Small intestine (tissue), 7 donors: ENCODE data around the gene GALNT10. TPM values are rescaled to one million over a fixed set of nuclear protein-coding genes. Genes with fewer than 3 reads are reported as not detected.

Source experiments
- DNase-seq, 2 donors: peaks; one replicate each; pipeline versions ENCODE4 v3.0.0 to v3.0.0-alpha.2; 2013
- FAIRE-seq: peaks from 2 replicates; lab custom pipeline; 2012; peaks lifted over from hg19 to GRCh38; lab: Jason Lieb, UNC
- H3K27ac ChIP-seq, 3 donors: one replicate each; pipeline ENCODE4 v1.5.1; 2013; ENCODE audit warnings: low read length in 2 of 3, mild to moderate bottlenecking in 2 of 3, control low read depth in 1 of 3, inconsistent platforms in 1 of 3, low read depth in 1 of 3, moderate library complexity in 1 of 3
- H3K27me3 ChIP-seq, 3 donors: one replicate each; pipeline ENCODE4 v1.6.1; 2013; ENCODE audit warnings: low read length in 3 of 3, inconsistent platforms in 1 of 3; ENCODE audit not compliant: control insufficient read depth in 3 of 3, insufficient read depth in 3 of 3
- H3K36me3 ChIP-seq, 3 donors: one replicate each; pipeline ENCODE4 v1.6.1; 2013; ENCODE audit warnings: low read length in 3 of 3, inconsistent platforms in 1 of 3, low read depth in 1 of 3, mild to moderate bottlenecking in 1 of 3, moderate library complexity in 1 of 3; ENCODE audit not compliant: control insufficient read depth in 3 of 3, insufficient read depth in 2 of 3
- H3K4me1 ChIP-seq, 3 donors: one replicate each; pipeline ENCODE4 v1.6.1; 2013; ENCODE audit warnings: low read length in 2 of 3, inconsistent platforms in 1 of 3, low read depth in 1 of 3, mild to moderate bottlenecking in 1 of 3, moderate library complexity in 1 of 3; ENCODE audit not compliant: control insufficient read depth in 3 of 3, insufficient read depth in 2 of 3
- H3K4me3 ChIP-seq, 3 donors: one replicate each; pipeline ENCODE4 v1.5.1; 2013; ENCODE audit warnings: low read length in 3 of 3, control low read depth in 1 of 3, inconsistent platforms in 1 of 3, low read depth in 1 of 3, mild to moderate bottlenecking in 1 of 3, moderate library complexity in 1 of 3
- H3K9me3 ChIP-seq, 2 donors: one replicate each; pipeline ENCODE4 v1.6.1; 2013; ENCODE audit warnings: low read depth in 1 of 2, low read length in 1 of 2; ENCODE audit not compliant: control insufficient read depth in 2 of 2, insufficient read depth in 1 of 2
- WGBS, 3 donors: extraction: QIAGEN DNeasy Blood & Tissue Kit; methylation state at CpG; one replicate each; pipeline ENCODE4 v1.1.7; 2013; 5-methylcytosine and 5-hydroxymethylcytosine counted together
- polyA plus RNA-seq, 4 donors: library from polyadenylated mRNA; stranded (reverse) in 3 of 4; unstranded in 1 of 4; fragments of 200-250 nt in 3 of 4; fragments of 120-200 nt in 1 of 4; gene quantifications; one replicate each; pipeline versions ENCODE4 v1.2.1 to v1.2.3, GENCODE V29; 2013
- donor health status: healthy with polysubstance abuse.
- donor health status: control.
- donor health status: control.
- donor health status: Bipolar disorder and iron deficiency.
- donor health status: healthy.

Gene GALNT10
- polyA plus RNA-seq, 4 donors: 5.4 to 18.1 (median 8.7) TPM

GRCh38 chr5:154189256-154189818, 1.2 kb upstream of the GALNT10 start:
- DNase-seq: peak; percentile 35 to 48

DNA sequence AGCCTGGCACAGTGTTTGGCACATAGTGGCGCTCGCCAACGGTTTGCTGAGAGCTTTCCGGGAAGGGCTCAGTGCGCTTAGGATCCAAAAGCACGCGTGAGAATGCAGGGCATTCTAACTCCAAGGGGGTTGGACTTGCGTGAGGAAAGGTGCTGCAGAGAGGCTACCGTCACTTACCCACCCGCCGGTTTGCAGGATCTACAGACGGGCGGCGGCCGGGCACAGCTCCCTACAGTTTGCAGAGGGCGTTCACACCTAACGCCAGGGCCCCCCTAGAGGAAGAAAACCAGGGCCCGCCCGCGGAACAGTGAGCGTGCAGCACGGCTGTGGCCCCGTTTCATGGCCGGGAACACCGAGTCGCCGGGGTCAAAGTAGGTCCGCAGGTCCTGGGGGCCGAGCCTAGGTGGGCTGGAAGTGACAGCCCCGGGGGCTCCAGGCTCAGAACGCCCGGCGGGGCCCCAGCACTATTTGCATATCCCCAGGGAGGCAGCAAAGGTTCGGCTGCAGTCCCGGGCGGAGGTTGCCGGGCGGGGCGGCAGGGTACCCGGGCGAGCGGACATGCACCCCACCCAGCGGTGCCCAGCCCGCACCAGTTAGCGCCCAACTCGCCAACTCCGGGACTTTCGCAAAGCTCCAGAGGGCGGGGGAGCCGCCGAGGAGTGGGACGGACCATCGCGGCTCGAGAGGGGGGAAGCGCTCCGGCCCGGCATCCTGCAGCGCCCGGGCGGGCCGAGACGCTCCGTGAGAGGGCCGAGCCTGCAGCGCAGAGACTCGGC, 526 bp upstream of the GALNT10 start:
- no peaks in the 10 kb centered on the region for H3K9me3 ChIP-seq
- H3K27ac ChIP-seq: peak overlapping the region; percentile 33 to 72 (median 63)
- peak; percentile 86 to 91 for DNase-seq
- 0% methylated on average over 57 to 67 of the region's 67 CpGs for WGBS, 3 donors
- no peak for FAIRE-seq
- no peaks in the 10 kb centered on the region for H3K36me3 ChIP-seq
- peaks cover 0 to 15% (median 0%) of the 10 kb centered on the region in 3 donors for H3K27me3 ChIP-seq
- peak overlapping the region; percentile 90 to 93 (median 90) for H3K4me3 ChIP-seq
- peaks cover 0 to 11% (median 4%) of the 10 kb centered on the region in 3 donors for H3K4me1 ChIP-seq

More at GRCh38 chr5:154189256-154189818, 1.2 kb upstream of the GALNT10 start:
- FAIRE-seq: no peak
- Histone ChIP-seq H3K4me3 (peak overlapping the region; percentile 90 to 93 (median 90)), H3K27ac (peak overlapping the region in 1 of 3 donors; percentile 28), H3K4me1 (peaks cover 0 to 11% (median 4%) of the 10 kb centered on the region in 3 donors), H3K9me3 (no peaks in the 10 kb centered on the region), H3K36me3 (no peaks in the 10 kb centered on the region), H3K27me3 (peaks cover 0 to 15% (median 0%) of the 10 kb centered on the region in 3 donors)
- 6 to 12% (median 7%) methylated on average over 25 of the region's 25 CpGs for WGBS, 3 donors

GRCh38 chr5:154191467-154192261, 1.1 kb downstream of the GALNT10 start:
- no peak for DNase-seq
- 15 to 25% (median 23%) methylated on average over 10 of the region's 10 CpGs for WGBS, 3 donors
- no peak for FAIRE-seq
- H3K9me3 ChIP-seq: no peaks in the 10 kb centered on the region
- peaks cover 0 to 15% (median 0%) of the 10 kb centered on the region in 3 donors for H3K27me3 ChIP-seq
- no peak overlapping the region for H3K27ac ChIP-seq
- H3K36me3 ChIP-seq: no peaks in the 10 kb centered on the region
- peak overlapping the region; percentile 45 to 93 (median 78) for H3K4me3 ChIP-seq
- peaks cover 0 to 11% (median 4%) of the 10 kb centered on the region in 3 donors for H3K4me1 ChIP-seq

GRCh38 chr5:154193283-154193682, 2.8 kb downstream of the GALNT10 start:
- DNase-seq (no peak), FAIRE-seq (no peak)
- Histone ChIP-seq H3K4me3 (no peak overlapping the region), H3K27me3 (peaks cover 0 to 15% (median 0%) of the 10 kb centered on the region in 3 donors), H3K27ac (no peak overlapping the region), H3K36me3 (peaks cover 0 to 6% (median 0%) of the 10 kb centered on the region in 3 donors), H3K4me1 (peaks cover 0 to 15% (median 14%) of the 10 kb centered on the region in 3 donors), H3K9me3 (no peaks in the 10 kb centered on the region)
- WGBS, 3 donors: 77 to 80% (median 77%) methylated on average over 3 of the region's 3 CpGs

GRCh38 chr5:154193701-154194121, 3.2 kb downstream of the GALNT10 start:
- peaks cover 0 to 6% (median 0%) of the 10 kb centered on the region in 3 donors for H3K36me3 ChIP-seq
- H3K27me3 ChIP-seq: peaks cover 0 to 15% (median 0%) of the 10 kb centered on the region in 3 donors
- H3K9me3 ChIP-seq: no peaks in the 10 kb centered on the region
- WGBS, 3 donors: 80 to 100% (median 93%) methylated on average over 1 of the region's 1 CpG
- no peak overlapping the region for H3K4me3 ChIP-seq
- no peak for FAIRE-seq
- no peak for DNase-seq
- H3K27ac ChIP-seq: no peak overlapping the region
- peaks cover 0 to 15% (median 14%) of the 10 kb centered on the region in 3 donors for H3K4me1 ChIP-seq

- H3K27ac ChIP-seq: no peak overlapping the region
- peaks cover 0 to 14% (median 8%) of the 10 kb centered on the region in 3 donors for H3K4me1 ChIP-seq
- WGBS, 3 donors: 65 to 82% (median 74%) methylated on average over 8 of the region's 8 CpGs
- H3K27me3 ChIP-seq: peaks cover 0 to 6% (median 0%) of the 10 kb centered on the region in 3 donors
- DNase-seq (no peak), FAIRE-seq (no peak)
- H3K9me3 ChIP-seq: no peaks in the 10 kb centered on the region
- no peak overlapping the region for H3K4me3 ChIP-seq
- H3K36me3 ChIP-seq: peaks cover 0 to 9% (median 0%) of the 10 kb centered on the region in 3 donors
Measured at GRCh38 chr5:154194345-154195329, 4.1 kb downstream of the GALNT10 start.

DNA sequence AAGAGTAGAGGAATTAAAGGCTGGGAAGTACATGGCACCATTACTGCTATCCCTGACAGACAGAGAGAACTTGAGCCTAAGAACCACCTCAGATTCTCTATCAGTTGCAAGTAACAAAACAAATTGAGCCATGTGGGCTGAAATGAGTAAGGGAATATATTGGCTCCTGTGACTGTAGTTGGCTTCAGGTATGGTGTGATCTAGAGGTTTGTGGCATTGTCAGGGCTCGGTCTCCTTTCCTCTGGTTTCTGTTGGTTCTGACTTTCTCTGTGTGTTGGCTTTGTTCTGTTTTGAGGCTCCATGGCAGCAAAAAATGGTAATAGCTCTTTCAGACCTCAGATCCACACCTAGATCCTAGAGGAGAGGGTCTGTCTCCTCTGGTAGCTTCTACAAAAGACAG, 5.7 kb downstream of the GALNT10 start:
- 78 to 100% (median 94%) methylated on average over 1 of the region's 1 CpG for WGBS, 3 donors

More for the DNA sequence above, 5.7 kb downstream of the GALNT10 start:
- Histone ChIP-seq H3K36me3 (peaks cover 0 to 10% (median 0%) of the 10 kb centered on the region in 3 donors), H3K27ac (no peak overlapping the region), H3K9me3 (no peaks in the 10 kb centered on the region), H3K4me3 (no peak overlapping the region), H3K4me1 (peaks cover 0 to 18% (median 7%) of the 10 kb centered on the region in 3 donors), H3K27me3 (peaks cover 0 to 5% (median 0%) of the 10 kb centered on the region in 3 donors)
- FAIRE-seq (no peak), DNase-seq (no peak)
